NT2/D1 (cell line): ENCODE results near the gene FCRLA.

Source experiments
- DNase-seq: peaks from one replicate; pipeline ENCODE4 v3.0.0-alpha.2; 2011; ENCODE audit warnings: low read depth, low spot score
- H3K27me3 ChIP-seq: 2 replicates; pipeline ENCODE4 v1.6.0; 2011; ENCODE audit warnings: mild to moderate bottlenecking; ENCODE audit not compliant: insufficient read length, insufficient read depth
- H3K36me3 ChIP-seq: 2 replicates; pipeline ENCODE4 v1.6.1; 2011; ENCODE audit warnings: mild to moderate bottlenecking, low read length, mixed read lengths; ENCODE audit not compliant: insufficient read depth, insufficient read length
- H3K4me1 ChIP-seq: 2 replicates; pipeline ENCODE4 v1.5.1; 2011; ENCODE audit not compliant: insufficient read depth, insufficient read length
- H3K4me3 ChIP-seq: 2 replicates; pipeline ENCODE4 v1.5.1; 2011; ENCODE audit warnings: low read depth; ENCODE audit not compliant: insufficient read length
- H3K9ac ChIP-seq: 2 replicates; pipeline ENCODE4 v1.6.0; 2011; ENCODE audit warnings: low read depth; ENCODE audit not compliant: insufficient read length
- H3K9me3 ChIP-seq: 2 replicates; pipeline ENCODE4 v1.5.1; 2011; ENCODE audit warnings: mild to moderate bottlenecking, low read length; ENCODE audit not compliant: insufficient read depth
- SUZ12 ChIP-seq: IDR thresholded peaks from 2 replicates; pipeline ENCODE4 v1.6.1; 2011; ENCODE audit not compliant: insufficient read length, insufficient read depth; ENCODE audit errors: extremely low read depth
- YY1 ChIP-seq: IDR thresholded peaks from 2 replicates; pipeline ENCODE4 v1.6.1; 2011; ENCODE audit not compliant: insufficient read length, insufficient read depth
- ZNF274 ChIP-seq: IDR thresholded peaks from 2 replicates; pipeline ENCODE4 v1.6.1; 2011; ENCODE audit warnings: mild to moderate bottlenecking, low read depth, low read length

Gene FCRLA

DNA sequence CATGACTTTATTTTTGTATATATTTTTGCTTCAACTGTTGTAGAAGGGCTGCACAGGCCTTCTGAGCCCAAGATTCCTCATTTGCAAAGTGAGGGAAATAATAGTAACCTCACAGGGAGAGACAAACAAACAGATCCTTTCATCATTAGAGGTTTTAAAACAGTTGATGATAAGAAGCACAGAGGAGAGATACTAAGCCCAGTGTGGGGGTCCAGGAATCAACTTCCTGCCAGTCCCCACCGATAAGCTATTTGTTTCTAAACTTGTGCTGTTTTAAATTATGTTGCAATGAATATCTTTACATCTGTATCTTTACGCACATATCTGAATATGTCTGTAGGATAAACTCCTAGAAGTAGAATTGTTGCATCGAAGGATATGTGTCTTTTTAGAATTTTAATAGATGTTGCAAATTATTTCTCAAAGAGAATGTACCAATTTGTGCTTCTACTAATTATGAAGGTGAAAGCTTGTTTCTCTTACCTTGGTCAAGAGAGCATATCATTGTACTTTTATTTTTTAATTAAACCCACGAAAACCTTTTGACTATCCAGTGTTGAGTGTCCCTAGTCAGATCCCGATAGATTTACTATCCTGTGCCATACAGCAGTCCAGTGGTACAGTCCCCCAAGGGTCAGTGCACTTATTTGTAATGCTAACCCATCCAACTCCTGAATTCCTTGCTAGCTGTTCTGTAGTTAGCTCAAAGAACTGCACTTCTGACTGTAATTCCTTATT, 25.1 kb downstream of the FCRLA start:
- Histone ChIP-seq H3K27me3 (peaks cover 19% of the 10 kb centered on the region), H3K36me3 (no peaks in the 10 kb centered on the region), H3K9me3 (no peaks in the 10 kb centered on the region), H3K4me3 (no peak overlapping the region), H3K4me1 (no peaks in the 10 kb centered on the region), H3K9ac (no peak overlapping the region)
- TF ChIP-seq SUZ12: no peak
- no peak for DNase-seq

DNA sequence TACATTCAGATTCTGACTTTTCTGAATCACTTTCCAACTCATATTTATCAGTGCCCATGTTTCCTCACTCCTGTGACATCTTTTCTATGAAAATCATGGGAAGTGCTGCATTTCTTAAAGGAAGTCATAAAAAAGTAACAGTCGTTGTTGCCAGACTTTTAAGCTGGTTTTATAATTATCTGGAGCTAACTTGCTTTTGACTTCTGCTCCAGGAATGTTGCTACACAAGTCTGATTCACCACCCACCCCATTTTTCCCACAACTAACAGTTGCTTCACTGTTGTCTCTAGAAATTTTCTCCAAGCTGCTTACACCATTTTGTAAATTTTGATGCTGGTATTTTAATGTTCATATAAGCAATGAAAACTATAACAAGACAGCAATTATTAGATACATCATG, 26.5 kb downstream of the FCRLA start:
- H3K4me1 ChIP-seq: no peaks in the 10 kb centered on the region
- H3K9me3 ChIP-seq: no peaks in the 10 kb centered on the region

DNA sequence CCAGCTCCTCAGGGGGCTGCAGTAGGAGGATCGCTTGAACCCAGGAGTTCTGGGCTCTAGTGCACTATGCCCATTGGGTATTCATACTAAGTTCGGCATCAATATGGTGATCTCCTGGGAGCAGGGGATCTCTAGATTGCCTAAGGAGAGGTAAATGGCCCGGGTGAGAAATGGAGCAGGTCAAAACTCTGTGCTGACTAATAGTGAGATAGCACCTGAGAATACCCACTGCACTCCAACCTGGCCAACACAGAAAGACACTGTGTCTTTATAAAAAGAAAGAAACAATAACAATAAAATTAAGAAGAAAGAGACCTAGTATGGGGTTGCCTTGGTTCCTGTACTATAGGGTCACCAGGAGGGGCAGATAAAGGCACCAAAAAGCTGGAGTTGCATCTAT, 28.8 kb downstream of the FCRLA start:
- H3K4me1 ChIP-seq: no peaks in the 10 kb centered on the region
- H3K4me3 ChIP-seq: no peak overlapping the region
- no peak for DNase-seq
- H3K36me3 ChIP-seq: no peaks in the 10 kb centered on the region
- H3K9ac ChIP-seq: no peak overlapping the region
- H3K27me3 ChIP-seq: peaks cover 3% of the 10 kb centered on the region
- H3K9me3 ChIP-seq: no peaks in the 10 kb centered on the region
- TF ChIP-seq SUZ12: no peak
- TF ChIP-seq ZNF274: no peak
- TF ChIP-seq YY1: no peak

More for the DNA sequence above, 26.5 kb downstream of the FCRLA start:
- no peak overlapping the region for H3K4me3 ChIP-seq
- H3K27me3 ChIP-seq: peaks cover 10% of the 10 kb centered on the region
- no peak overlapping the region for H3K9ac ChIP-seq
- no peaks in the 10 kb centered on the region for H3K36me3 ChIP-seq
- no peak for TF ChIP-seq ZNF274
- TF ChIP-seq SUZ12: no peak
- TF ChIP-seq YY1: no peak
- no peak for DNase-seq

DNA sequence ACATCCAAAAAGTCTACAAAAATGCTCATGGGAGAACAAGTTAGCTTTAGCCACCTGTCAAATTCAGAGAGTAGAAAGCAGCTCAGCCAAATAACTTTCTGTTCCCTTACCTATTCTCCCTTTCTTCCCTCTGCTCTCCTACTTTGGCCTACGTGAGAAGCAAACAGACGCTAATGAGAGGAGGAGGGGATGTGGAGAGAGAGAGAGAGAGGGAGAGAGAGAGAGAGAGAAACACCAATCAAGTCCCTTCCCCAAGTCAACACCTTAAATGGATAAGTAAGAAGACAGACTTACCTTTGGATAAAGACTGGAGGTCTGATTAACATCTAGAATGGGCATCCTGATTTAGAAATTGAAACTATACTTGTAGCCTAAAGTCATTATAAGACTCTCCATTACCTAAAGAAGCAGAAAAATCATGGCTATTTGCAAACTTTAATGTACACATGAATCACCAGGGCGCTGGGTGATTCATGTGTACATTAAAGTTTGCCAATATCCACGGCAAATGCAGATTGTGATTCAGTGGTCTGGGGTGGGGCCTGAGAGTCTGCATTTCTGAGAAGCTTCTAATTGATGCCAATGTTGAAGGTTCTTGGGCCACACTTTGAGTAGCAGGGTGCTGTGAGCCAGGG, 29.4 kb downstream of the FCRLA start:
- no peaks in the 10 kb centered on the region for H3K4me1 ChIP-seq
- no peak overlapping the region for H3K9ac ChIP-seq
- H3K4me3 ChIP-seq: no peak overlapping the region
- TF ChIP-seq ZNF274 (no peak), SUZ12 (no peak), YY1 (no peak)
- peaks cover 3% of the 10 kb centered on the region for H3K27me3 ChIP-seq
- H3K9me3 ChIP-seq: no peaks in the 10 kb centered on the region
- DNase-seq: peak; percentile 39
- no peaks in the 10 kb centered on the region for H3K36me3 ChIP-seq

DNA sequence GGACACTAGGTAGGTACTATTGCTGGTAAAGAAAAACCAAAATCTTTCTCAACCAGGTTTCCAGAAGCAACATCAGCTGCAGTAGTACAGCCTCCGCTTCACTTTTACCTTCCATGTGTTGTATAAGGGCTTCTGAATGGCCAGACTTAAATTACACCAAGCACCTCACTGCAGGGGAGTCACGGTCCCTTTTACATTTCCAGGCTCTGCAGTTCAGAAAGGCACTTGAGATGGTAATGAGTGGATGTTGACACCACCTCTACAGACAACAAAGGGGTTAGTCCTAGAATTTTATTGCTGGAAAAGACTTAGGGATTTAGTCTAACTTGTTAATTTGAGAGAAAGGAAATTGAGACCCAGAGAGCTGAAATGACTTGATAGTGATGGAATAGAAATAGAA, 30.6 kb downstream of the FCRLA start:
- no peak for TF ChIP-seq SUZ12
- no peak for TF ChIP-seq YY1
- no peak for TF ChIP-seq ZNF274
- peak; percentile 90 for DNase-seq
- no peaks in the 10 kb centered on the region for H3K36me3 ChIP-seq
- H3K27me3 ChIP-seq: no peaks in the 10 kb centered on the region
- H3K9me3 ChIP-seq: no peaks in the 10 kb centered on the region
- no peak overlapping the region for H3K4me3 ChIP-seq
- H3K9ac ChIP-seq: no peak overlapping the region
- H3K4me1 ChIP-seq: no peaks in the 10 kb centered on the region

DNA sequence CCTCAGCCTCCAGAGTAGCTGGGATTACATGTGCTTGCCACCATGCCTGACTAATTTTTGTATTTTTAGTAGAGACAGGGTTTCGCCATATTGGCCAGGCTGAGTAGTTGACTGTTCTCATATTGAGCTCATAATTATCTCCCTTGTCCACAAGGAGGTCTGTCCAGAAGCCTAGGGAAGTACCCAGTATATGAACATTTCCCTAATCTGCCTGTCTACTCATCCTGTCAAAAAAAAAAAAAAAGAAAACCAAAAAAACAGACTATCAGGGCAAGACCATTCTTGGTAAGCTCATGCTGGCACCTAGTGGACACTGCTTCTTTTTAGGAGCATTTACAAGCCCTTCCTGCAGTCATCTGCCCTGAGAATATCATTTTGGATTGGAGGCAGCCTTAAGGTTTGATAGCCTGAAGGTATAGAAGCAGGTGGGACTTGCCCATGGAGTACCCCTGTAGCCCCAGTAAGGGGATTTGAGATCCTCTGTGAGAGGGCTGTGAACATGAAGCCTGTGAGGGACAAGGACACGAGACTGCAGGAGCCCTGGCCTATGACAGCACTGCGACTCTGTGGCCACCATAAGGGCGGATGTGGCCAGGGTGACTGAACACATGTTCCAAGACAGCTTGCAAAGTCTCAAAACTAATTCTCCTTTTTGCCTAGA, 31.7 kb downstream of the FCRLA start:
- no peaks in the 10 kb centered on the region for H3K9me3 ChIP-seq
- DNase-seq: peak; percentile 71
- no peak overlapping the region for H3K4me3 ChIP-seq
- H3K4me1 ChIP-seq: no peaks in the 10 kb centered on the region
- H3K36me3 ChIP-seq: no peaks in the 10 kb centered on the region
- no peak overlapping the region for H3K9ac ChIP-seq
- H3K27me3 ChIP-seq: no peaks in the 10 kb centered on the region
- TF ChIP-seq ZNF274 (no peak), YY1 (no peak), SUZ12 (no peak)

DNA sequence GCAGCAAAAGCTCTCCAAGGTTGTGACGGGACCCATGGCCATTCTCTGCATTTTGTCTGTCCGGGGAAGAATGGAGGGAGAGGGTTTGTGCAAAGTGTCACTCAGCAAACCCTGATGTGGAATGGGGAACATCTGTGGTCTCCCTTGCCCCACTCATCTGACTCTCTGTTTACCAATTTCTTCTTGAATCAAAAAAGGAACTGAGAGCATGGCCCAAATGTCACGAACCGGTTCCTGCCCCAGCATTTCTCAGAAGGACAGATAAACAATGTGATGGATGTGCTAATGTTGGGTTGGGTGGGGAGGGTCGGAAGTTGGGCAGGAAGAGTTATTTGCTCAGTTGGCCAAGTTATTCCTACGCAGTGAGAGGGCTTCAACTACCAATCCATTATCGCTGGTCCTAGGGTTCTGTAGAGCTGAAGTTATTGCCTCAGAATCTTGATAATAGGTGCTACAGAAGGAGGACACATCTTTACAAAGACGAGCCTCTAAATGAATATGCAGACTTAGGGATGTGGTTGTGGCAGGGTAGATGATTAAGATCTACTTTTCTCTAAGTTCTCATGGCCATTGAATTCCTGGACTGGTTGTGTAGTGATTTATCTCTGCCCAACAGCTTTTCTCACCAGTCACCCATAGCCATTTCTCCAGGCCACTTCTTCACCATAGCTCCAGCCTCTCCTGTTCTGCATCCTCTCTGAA, 33.0 kb downstream of the FCRLA start:
- no peak for DNase-seq
- H3K4me3 ChIP-seq: no peak overlapping the region
- TF ChIP-seq ZNF274: no peak
- TF ChIP-seq SUZ12: no peak
- no peak for TF ChIP-seq YY1
- H3K27me3 ChIP-seq: no peaks in the 10 kb centered on the region
- no peak overlapping the region for H3K9ac ChIP-seq
- no peaks in the 10 kb centered on the region for H3K4me1 ChIP-seq
- H3K9me3 ChIP-seq: no peaks in the 10 kb centered on the region
- H3K36me3 ChIP-seq: no peaks in the 10 kb centered on the region
